HG02798 (cell line): ENCODE results near the gene PLEKHG1.

Experiments used
- ATAC-seq: cut with Tn5 transposase; IDR thresholded peaks from one replicate; pipeline ENCODE4 v1.9.1; 2021; ENCODE audit warnings: mild to moderate bottlenecking; ENCODE audit not compliant: unreplicated experiment, poor library complexity

PLEKHG1 gene

DNA sequence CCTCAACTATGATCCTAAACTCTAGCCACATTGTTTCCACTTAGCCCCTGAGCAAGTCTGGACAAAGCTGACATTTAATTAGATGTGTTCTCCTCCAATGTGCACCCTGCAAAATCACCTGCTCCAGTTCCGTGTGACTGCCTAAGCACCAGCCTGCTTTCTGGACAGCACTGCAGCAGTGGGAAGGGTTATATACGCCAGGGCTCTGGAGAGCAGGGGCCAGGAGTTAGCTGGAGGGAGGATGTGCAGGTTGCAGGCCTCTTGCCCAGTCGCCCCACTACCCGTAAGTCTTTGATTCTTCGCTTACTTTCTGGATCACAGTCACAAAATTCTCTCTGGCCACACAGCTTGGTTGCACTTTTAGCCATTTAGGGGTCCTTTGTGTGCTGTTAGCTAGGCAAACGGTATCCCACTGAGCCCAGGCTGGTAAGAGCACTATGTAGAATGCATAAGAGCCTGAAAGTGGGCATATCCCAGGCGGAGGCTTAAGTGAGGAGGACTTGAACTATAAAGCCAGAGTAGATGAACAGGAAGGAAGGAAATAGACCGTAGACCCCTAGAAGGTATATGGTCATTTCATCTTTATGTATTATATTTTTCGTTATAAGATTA, 10.7 kb upstream of the PLEKHG1 start:
- no peak for ATAC-seq

DNA sequence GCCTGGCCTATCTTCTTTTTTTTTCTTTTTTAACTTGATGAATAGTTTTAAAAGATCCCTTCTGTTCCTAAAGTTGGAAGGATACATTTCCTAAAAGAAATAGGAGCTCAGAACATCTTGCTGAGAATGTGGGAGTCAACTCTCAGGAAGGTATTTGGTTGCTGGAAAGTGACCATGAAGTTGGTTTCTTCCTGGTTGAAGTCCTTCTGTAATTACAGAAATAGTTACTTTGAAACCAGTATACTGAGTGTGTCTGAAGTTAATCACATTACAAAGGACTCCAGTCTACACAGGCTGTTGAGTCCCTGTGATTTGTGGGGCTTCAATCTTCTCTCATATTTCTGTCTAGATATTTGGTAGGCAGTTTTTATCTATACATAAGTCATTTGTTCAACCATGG, 9.8 kb upstream of the PLEKHG1 start:
- ATAC-seq = no peak

DNA sequence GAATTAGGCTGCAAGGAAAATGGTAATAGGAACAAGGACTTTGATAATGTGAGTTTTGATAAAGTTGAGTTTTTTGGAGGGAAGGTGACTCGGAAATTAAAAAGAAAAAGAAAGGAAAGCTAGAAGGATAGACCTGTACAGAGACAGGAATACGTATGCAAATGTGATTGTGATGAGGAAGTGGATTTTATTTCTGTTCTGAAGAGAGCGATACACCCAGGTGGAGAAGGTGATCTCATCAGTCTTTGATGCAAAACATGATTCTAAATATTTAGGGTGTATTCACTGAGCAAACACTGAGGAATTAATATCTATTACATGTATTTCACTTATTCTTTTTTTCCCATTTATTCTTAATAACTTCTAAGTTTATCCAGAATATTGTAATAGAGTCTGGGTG, 9.2 kb upstream of the PLEKHG1 start:
- no peak for ATAC-seq

DNA sequence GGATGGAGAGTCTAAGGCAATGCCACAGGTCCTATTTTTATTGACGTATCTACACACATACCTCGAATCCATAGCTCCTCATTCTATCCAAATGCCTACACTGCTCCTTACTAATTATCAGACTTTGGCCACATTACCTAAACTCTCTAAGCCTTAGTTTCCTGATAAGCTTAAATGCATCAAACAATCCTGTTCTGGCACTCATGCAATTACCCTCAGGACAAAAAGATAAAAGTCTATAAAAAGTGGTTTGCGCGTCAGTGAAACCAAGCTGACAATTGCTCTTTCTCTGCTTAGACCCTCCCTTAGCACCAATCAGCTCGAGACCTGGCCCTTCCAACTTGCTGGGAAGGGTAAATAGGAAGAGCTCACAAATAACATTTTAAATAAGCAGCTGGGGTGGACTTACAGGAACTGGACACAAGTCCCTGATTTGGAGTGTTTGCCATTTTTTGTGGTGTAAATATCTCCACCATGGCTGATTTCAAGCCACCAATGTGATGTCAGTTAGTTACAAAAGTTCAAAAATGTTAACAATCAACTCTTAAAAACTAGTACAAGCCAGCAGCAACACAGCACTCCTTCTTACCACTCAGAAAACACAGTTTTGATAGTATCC, 7.2 kb upstream of the PLEKHG1 start:
- ATAC-seq = no peak

DNA sequence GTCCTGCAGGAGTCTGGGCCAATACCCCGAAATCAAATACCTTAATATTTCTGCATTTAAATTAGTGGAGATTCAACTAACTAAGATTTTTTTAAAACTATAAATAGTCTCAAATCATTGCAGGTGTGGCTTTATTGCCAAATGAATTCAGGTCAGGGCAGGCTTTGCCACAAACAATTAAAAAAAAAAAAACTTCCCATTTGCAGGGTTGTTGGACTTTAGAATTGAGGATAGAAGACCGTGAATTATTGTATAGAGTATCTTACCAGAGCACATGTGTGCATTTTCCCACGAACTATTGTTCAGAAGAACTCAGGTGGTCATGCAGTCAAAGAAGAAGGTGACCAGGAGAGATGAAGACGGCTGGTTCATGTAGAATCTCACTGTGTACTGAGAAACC, 6.6 kb upstream of the PLEKHG1 start:
- no peak for ATAC-seq

DNA sequence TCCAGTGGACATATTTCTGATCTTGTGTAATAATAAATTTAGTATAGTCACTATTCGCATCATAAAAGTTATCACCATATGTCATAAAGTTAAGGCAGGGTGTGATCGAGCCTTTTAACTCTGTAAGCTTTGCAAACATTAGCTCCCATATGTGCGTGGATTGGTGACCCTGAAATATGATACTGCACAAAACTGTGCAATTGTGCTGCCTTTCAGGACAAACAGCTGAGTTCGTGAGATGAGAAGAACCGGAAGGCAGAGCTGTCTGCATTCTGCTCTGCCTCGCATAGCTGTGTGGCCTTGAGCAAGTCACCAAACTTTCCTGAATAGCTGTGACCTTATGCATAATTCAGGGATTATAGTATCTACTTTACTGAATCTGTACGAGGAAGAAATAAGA, 3.2 kb upstream of the PLEKHG1 start:
- no peak for ATAC-seq

DNA sequence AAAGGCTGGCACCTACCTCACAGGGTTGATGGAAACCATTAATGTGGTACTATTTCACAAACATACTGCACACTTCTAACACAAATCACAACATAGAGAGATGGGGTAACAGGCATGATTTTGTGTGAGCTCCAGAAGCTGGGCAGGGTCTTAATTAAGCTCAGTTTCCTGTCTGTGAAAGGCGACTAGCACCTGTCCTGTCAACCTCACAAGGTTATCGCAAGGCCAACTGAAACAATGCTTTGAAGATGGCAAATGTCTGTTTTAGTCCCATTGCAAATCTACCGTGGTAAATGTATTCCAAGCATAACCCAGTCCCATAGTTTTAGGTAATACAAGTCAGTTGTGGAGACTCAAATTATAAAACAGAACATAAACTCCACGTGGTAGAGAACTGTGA, 1.3 kb upstream of the PLEKHG1 start:
- ATAC-seq = no peak

DNA sequence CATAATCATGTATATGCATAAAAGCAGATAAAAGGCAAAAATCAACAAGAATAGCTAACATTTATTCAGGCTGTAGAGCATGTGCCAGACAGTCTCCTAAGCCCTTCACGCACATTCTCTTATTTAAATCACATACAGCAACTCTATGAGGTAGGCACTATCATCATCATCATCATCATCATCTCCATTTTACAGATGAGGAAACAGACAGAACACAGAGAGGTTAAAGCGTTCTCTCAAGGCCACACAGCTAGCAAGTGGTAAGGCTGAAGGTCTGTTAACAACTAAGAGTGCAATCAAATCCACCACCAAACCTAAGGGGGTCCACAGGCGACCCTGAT, 857 bp upstream of the PLEKHG1 start:
- ATAC-seq = no peak

DNA sequence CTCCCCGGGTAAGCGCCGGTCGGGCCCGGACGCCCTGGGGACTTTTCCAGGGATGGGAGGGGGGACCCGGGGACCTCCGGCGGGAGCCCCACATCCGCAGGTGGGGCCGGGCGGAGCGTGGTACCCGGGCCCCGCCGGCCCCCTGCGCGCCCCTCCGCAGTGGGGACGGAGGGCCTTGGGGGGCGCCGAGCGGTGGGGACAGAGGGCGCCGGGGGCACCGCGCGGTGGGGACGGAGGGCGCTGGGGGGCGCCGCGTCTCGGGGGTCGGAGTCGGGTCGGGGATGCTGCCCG, 270 bp downstream of the PLEKHG1 start:
- no peak for ATAC-seq

DNA sequence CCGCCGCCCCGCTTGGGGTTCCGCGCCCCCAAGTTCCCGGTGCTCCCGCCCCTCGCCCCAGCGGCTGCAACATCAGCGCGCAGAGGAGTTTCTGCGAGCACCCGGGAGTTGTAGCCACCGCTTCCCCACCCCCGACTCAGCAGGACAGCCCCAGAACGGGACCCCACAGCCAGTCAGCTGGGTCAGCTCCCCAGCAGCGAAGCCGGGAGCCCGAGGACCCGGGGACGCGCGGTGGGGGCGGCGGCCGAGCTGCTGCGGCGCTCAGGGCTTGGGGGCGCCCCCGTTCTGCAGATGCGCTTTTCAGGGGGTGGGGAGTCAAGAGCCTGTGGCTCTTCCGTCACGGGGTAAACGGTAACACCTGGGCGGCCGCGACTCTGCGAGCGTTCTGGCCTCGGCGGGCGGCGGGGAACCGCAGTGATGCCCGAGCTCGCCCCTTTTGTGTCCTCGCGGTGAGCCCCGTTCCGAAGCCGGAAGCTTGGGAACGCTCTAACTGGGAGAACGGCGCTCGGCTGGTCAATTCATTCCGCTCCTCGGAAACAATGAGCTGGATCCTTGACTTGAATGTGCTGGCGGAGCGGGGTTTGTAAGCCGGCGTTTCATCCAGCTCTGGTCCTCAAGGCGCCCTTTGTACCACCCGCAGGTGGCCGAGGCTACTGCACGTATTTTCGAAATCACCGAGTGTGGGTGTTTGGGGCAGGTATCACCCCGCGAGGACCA, 774 bp downstream of the PLEKHG1 start:
- ATAC-seq = peak; percentile 71

DNA sequence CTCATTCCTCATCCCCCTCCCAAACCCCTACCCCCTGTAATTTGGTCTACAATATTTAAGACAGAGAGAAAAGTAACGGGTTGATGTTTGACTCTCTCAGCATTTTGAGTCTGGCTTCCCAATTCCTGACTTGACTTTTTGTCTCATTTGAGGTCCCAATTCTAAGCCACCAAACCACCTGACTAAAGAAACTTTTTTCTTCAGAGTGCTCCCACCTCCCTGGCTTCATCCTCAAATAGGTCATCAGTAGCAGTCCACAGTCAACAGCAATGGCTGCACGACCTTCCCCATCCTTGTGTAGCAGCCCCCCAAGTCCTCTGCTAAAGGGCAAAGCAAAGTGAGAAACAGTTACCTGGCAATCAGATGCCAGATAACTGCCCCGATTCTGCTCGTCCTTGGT, 1.8 kb downstream of the PLEKHG1 start:
- ATAC-seq = no peak

DNA sequence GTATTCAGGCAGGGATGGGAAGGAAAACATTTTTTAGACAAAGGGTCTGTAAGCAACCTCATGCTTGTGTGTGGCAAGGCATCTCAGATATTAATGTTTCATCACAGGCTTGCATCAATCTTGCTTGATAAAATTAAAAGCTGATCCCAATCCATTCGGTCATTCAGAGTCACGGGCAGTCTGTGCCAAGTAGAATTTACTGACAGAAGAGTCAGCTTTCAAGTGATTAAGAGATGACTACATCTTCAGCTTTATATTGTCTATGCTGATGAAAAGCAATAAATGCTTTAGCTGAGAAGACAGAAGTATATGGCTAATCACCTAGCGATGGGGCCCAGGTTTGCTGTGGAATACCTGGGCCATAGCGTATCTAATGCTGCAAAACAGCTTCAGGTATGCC, 3.5 kb downstream of the PLEKHG1 start:
- no peak for ATAC-seq

DNA sequence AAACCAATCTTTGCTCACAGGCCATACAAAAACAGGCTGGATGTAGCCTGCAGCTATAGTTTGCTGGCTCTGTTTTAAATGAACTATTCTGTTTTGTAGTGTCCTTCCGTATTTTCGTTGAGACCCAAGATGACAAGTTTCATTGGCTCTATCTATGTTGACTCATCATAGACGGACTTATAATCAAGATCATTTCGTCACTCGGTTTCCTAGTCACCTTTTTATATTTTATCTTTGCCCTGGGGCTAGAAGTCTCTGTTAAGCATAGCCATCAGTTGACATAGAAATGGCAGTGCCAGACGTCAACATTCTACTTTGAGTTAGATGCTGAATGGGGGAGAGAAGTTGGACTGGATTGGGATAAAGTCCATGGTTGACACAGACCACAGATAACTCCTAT, 4.8 kb downstream of the PLEKHG1 start:
- no peak for ATAC-seq

DNA sequence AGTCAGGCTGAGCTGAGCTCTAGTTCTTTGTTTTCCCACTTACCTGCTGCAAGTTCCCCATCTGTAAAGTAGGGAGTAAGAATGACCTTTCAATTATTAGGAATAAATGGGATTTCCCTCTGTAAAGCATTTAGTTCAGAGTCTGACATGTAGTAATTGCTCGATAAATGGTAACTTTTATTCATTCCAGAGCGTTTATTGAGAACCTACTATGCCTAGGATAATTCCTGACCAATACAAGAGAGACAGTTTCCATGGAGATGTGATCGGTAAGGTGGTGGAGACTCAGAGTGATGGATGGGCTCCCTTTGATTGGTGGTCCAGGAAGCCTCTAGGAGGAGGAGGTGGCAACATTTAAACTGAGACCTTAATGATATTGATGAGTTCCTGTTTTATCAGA, 5.6 kb downstream of the PLEKHG1 start:
- ATAC-seq = no peak

DNA sequence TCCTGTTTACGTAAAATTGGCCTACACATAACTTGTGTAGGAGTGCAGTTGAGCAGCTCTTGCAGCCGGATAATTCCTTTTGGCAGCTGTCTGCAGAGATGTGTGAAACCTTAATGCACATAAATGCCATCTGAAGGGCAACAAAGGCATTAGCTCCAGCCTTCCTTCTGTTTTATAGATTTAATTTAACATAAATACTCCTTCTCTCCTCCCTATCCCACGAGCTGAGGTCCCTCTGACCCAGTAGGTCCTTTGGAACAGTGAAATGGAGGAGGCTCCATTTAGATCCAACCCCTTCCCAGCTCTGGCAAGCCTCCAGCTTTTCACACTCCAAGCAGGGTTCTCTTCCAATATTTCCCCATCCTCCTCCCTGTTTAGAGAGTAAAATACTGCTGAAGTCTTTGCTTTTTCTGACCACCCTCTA, 6.5 kb downstream of the PLEKHG1 start:
- no peak for ATAC-seq

DNA sequence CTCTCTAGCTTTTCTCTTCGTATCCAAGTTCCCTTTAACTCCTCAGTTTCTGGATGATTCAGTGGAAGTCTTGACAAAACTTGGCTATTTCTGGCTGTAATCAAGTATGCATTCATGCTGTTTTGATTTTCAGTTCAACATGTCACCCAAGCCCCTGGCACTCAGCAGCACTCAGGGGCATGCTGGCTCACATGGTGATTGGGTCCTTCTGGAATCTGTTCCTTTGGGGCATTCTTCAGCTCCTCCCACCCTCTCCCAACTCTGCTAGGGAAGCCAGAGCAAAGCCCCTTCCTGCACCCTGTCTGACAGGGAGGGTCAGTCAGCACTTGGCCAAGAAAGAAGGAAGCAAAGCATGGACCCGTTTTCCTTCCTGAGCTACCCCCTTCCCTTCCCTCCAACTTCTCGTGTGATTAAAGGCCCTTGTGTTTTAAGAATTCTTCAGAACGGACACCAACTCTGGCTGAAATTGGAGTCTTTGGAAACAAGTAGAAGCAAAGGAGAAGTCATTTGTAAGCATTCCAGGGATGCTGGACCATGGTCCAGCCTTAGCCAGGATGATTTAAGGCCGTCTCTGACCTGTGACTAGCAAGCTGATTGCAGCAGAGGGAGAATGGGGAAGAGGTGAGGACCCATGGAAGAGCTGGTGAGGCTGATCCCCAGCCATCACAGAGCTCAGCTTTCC, 7.1 kb downstream of the PLEKHG1 start:
- no peak for ATAC-seq

DNA sequence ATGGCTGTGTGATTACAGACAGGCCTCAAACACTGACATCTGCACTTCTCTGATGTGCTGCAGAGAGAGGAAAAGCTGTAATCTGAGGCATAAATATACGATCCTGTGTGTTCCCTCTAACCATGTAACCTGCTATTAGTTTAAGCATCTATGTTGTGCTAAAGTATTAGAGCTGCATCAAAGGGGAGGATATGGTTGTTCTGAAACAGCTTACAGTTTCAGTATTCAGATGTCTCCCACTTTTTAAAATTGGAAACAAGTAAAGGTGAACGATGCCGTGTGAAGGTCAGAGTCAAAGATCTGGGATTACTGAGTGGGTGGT, 7.6 kb downstream of the PLEKHG1 start:
- ATAC-seq = no peak

DNA sequence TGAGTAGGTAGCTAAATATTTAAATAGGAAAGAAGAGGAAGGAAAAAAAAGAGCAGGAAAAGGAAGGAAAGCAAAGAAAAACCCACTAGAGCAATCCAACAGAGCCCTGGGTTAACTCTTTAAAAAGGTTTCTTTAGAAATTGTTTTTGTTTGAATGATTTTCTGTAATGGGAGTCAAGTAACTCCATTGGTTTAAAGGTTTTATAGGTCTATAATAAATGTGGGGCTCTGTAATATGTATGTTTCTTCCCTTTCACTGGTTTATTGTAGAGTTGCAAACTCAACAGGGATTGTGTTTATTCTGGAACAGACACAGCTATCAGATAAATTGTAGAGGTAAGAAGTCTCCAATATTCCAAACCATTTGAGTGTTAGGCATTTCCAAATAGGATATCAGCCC, 10.9 kb downstream of the PLEKHG1 start:
- ATAC-seq = no peak

DNA sequence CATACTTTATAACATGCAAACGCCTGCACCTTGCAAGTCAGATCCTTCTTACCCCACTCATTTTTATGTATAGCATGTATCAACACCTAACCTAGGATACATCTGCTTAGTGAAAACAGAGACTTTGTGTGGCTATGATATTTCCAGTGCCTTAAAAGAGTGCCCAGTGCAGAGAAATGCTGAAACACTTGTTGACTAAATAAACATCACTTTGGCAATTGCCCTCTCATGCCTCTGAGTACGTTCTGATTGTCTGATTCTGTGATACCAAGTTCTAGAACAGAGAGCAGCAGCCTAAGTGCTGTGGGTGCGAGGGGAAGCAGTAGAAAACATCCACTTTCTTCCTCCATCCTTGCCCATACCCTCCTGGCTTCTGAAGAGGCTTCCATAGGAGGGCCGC, 13.6 kb downstream of the PLEKHG1 start:
- no peak for ATAC-seq

DNA sequence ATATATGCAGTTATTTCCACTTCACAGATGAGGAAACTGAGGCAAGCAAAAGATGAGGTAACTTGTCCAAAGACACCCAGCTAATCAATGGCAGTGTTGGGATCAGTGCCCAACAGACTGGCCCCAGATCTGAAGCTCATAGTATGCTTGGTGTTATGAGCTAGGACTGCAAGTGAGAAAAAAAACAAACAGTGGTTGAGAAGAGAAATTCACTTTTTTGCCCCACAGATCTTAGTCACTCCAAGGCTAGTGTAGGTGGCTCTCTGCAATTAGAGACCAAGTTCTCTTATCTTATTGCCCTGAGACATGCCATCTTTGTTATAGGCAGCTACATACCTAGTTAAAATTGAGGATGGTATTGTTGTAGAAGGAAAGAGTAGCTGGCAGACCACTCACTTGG, 16.3 kb downstream of the PLEKHG1 start:
- no peak for ATAC-seq

DNA sequence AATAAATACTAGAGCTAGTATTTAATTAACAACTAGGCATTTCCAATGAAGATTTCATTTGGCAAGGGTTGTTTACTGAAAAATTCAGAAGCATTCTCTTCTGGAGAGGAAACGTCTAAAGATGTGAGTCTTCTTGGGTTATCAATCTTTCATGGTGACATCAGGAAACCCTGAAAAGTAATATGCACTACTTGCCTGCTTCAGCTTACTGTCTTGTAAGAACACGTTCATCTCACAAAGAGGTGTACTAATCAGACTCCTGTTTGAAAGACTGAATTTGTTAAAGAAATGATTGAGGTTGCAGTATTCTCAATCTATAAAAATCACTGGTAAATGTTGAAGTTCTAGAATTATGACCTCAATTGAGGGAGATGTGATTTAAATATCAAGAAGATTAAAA, 16.9 kb downstream of the PLEKHG1 start:
- no peak for ATAC-seq

DNA sequence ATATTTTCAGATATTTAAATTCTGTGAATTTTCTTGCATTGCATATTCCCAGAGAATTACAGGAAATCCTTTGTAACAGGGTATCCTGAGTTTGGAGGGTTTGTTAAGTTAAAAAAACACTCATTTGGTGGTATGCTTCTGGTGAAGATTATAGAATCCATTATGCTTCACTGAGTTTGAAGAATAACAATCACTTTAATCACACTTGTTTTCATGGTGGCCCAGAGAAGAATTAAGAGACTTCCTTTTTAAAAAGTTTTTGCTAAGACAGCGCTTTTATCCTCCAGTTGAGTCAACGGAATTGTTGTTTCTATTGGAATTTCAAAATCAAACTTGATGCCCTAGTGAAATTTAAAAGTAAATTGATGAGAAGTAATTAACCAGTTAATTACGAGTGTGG, 17.4 kb downstream of the PLEKHG1 start:
- ATAC-seq = no peak
